SH-SY5Y (cell line): Measurements from ENCODE around the gene DUSP9.

Experiments used
- GATA2 ChIP-seq: IDR thresholded peaks from 2 replicates; pipeline ENCODE4 v1.6.1; 2011; ENCODE audit warnings: mild to moderate bottlenecking, low read depth, low read length
- GATA3 ChIP-seq: IDR thresholded peaks from 2 replicates; pipeline ENCODE4 v1.6.1; 2011; ENCODE audit warnings: low read depth, mild to moderate bottlenecking, low read length, moderate library complexity

DNA sequence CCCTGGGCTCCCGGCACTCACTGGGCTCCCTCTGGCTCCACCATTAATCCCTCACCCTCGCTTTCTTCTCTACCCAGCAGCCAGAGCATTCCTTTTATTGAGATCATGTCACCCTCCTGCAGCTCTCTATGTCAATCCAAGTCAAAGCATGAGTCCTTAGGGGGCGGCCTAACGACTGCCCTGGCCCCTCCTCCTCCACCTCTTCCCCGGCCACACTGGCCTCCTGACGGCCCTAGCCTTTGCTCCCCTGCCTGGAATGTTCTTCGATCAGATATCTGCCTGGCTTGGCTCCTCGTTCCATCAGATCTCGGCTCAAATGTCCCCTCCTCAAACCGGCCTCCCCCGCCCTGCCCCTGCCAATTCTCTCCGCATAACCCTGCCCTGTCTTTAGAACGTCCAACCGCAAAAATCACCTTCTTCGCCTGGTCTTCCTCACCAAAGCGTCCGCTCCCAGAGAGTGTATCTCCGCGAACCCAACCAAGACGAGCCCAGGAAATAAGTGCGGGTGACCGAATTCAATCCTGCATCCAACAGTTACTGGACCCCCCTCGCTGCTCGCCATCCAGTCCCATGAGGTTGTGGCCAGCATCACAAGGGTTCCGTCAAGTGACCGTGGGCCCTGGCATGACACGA is 27.3 kb downstream of the DUSP9 start:
- TF ChIP-seq GATA2 (no peak), GATA3 (no peak)
